SIG-M5 treated with dmso at 0.1 percent for 504 hours (cell line): ENCODE data around the gene NEDD4.
A peak's percentile ranks its signal among the peaks of the same experiment; 100 is the strongest.
"Not testable (repeated sequence)": the region's sequence is repeated elsewhere in the genome, so short reads cannot be mapped to it uniquely, and the experiment has no call there.

Source experiments
- DNase-seq: peaks from one replicate; lab custom pipeline; 2025; ENCODE audit not compliant: unreplicated experiment; lab: John Stamatoyannopoulos, UW

NEDD4 gene

GRCh38 chr15:55959744-55960447 is 33.5 kb downstream of the NEDD4 start:
- no peak for DNase-seq

- no peak for DNase-seq
These were observed 35.1 kb downstream of the NEDD4 start for GRCh38 chr15:55958349-55958748.

- DNase-seq, result no peak
These were observed 38.4 kb downstream of the NEDD4 start for GRCh38 chr15:55954862-55955605.

GRCh38 chr15:55952501-55953274 is 40.7 kb downstream of the NEDD4 start:
- DNase-seq, result not testable (repeated sequence)

GRCh38 chr15:55944606-55945005 is 48.8 kb downstream of the NEDD4 start:
- DNase-seq, result not testable (repeated sequence)

GRCh38 chr15:55942332-55942731 is 51.1 kb downstream of the NEDD4 start:
- peak; percentile 82 for DNase-seq

GRCh38 chr15:55937040-55937439 is 56.4 kb downstream of the NEDD4 start:
- no peak for DNase-seq

GRCh38 chr15:55928955-55929354 is 64.5 kb downstream of the NEDD4 start:
- no peak for DNase-seq

- DNase-seq, result no peak
These were observed 71.7 kb downstream of the NEDD4 start for GRCh38 chr15:55921744-55922143.

- DNase-seq, result peak; percentile 37
These were observed 75.5 kb downstream of the NEDD4 start for GRCh38 chr15:55917881-55918296.

- no peak for DNase-seq
These were observed 76.6 kb downstream of the NEDD4 start for GRCh38 chr15:55916666-55917409.

- DNase-seq, result no peak
These were observed 77.4 kb downstream of the NEDD4 start for GRCh38 chr15:55915876-55916567.

- no peak for DNase-seq
These were observed 78.2 kb downstream of the NEDD4 start for GRCh38 chr15:55915221-55915620.

GRCh38 chr15:55914446-55914845 is 79.0 kb downstream of the NEDD4 start:
- no peak for DNase-seq

- no peak for DNase-seq
These were observed 80.4 kb downstream of the NEDD4 start for GRCh38 chr15:55912982-55913381.

GRCh38 chr15:55909036-55909811 is 84.2 kb downstream of the NEDD4 start:
- no peak for DNase-seq

- no peak for DNase-seq
These were observed 85.6 kb downstream of the NEDD4 start for GRCh38 chr15:55907797-55908196.

GRCh38 chr15:55902981-55903380 is 90.4 kb downstream of the NEDD4 start:
- no peak for DNase-seq

- DNase-seq, result no peak
These were observed 93.4 kb downstream of the NEDD4 start for GRCh38 chr15:55900019-55900418.

GRCh38 chr15:55899537-55899936 is 93.9 kb downstream of the NEDD4 start:
- no peak for DNase-seq
